K562 (cell line): ENCODE measurements around the gene PDIA4. TPM values are rescaled to one million over a fixed set of nuclear protein-coding genes. Genes with fewer than 3 reads are reported as not detected.
A peak's percentile ranks its signal among the peaks of the same experiment; 100 is the strongest.

Experiments
- CSDE1 ChIP-seq, 2 experiments: fragments of 450-650 bp; IDR thresholded peaks; 2 replicates each; pipeline ENCODE4 v1.6.1; 2016; ENCODE audit warnings: mild to moderate bottlenecking in 1 of 2
- ETV6 ChIP-seq, 3 experiments: fragments of 150-350 bp in 1 of 3; sonication (generic) in 1 of 3; formaldehyde crosslinking in 1 of 3; IDR thresholded peaks; 2 replicates each; pipeline versions ENCODE4 v1.6.1 to v1.8.0; 2014 to 2022; ENCODE audit warnings: borderline replicate concordance in 2 of 3, low read depth in 2 of 3, antibody characterized with exemption in 1 of 3, low read length in 1 of 3, mild to moderate bottlenecking in 1 of 3, missing genetic modification reagents in 1 of 3
- FOXA1 ChIP-seq: fragments of 450-650 bp; IDR thresholded peaks from 2 replicates; pipeline ENCODE4 v1.6.1; 2016; ENCODE audit warnings: mild to moderate bottlenecking, borderline replicate concordance
- ILK ChIP-seq: fragments of 450-650 bp; IDR thresholded peaks from 2 replicates; pipeline ENCODE4 v1.6.1; 2016; ENCODE audit warnings: missing genetic modification characterization, low read depth, mild to moderate bottlenecking, missing compliant biosample characterization, moderate library complexity, borderline replicate concordance
- KLF13 ChIP-seq: fragments of 450-650 bp; IDR thresholded peaks from 2 replicates; pipeline ENCODE4 v1.6.1; 2016; ENCODE audit warnings: missing genetic modification characterization, low read depth, mild to moderate bottlenecking, missing compliant biosample characterization, moderate library complexity, borderline replicate concordance
- POLR2A ChIP-seq: fragments of 450-650 bp; conservative IDR thresholded peaks from 2 replicates; pipeline ENCODE4 v1.6.1; 2016
- PTRF ChIP-seq: fragments of 450-650 bp; IDR thresholded peaks from 2 replicates; pipeline ENCODE4 v1.6.1; 2016; ENCODE audit warnings: mild to moderate bottlenecking, missing genetic modification characterization, missing compliant biosample characterization
- RBM22 ChIP-seq: fragments of 200-400 bp; formaldehyde crosslinking; IDR thresholded peaks from 2 replicates; pipeline ENCODE4 v1.6.1; 2018; ENCODE audit warnings: low read length, low read depth; ENCODE audit not compliant: poor library complexity, severe bottlenecking
- TEAD1 ChIP-seq, 2 experiments: fragments of 450-650 bp in 1 of 2; sonication (generic) in 1 of 2; formaldehyde crosslinking; IDR thresholded peaks; 2 replicates each; pipeline versions ENCODE4 v1.4.0 to v1.8.0; 2020 to 2022; ENCODE audit warnings: mild to moderate bottlenecking in 2 of 2, missing genetic modification reagents in 1 of 2
- TSC22D4 ChIP-seq: fragments of 450-650 bp; IDR thresholded peaks from 2 replicates; pipeline ENCODE4 v1.6.1; 2016; ENCODE audit warnings: missing genetic modification characterization, missing biosample characterization, control low read depth
- ZNF224 ChIP-seq: sonication (generic); formaldehyde crosslinking; IDR thresholded peaks from 2 replicates; pipeline ENCODE4 v1.8.0; 2022; ENCODE audit warnings: mild to moderate bottlenecking, missing genetic modification reagents
- ZNF384 ChIP-seq: IDR thresholded peaks from 2 replicates; pipeline ENCODE4 v1.6.1; 2012; ENCODE audit warnings: low read depth, low read length, improper control_type of control experiment
- polyA plus RNA-seq, 8 experiments: library from polyadenylated mRNA; depleted of rRNA in 4 of 8; stranded (reverse) in 5 of 8; unstranded in 3 of 8; fragments of >200 nt; fragmentation: Nextera tagmentation in 2 of 8; fragmentation: Illumina TruSeq in 1 of 8; extraction: Ambion mirVana in 2 of 8; extraction: Trizol in 1 of 8; gene quantifications; 2 replicates each; pipeline versions ENCODE4 v1.2.1 to v1.2.3, GENCODE V29; 2011 to 2014; ENCODE audit warnings: inconsistent platforms in 1 of 8, missing spikeins in 1 of 8
- total RNA-seq, 7 experiments: library from RNA; depleted of rRNA in 6 of 7; stranded (reverse); fragments of >200 nt in 6 of 7; fragmentation: Illumina TruSeq in 2 of 7; extraction: Trizol in 2 of 7; gene quantifications; 2 replicates each; pipeline versions ENCODE4 v1.2.1 to v1.2.3, GENCODE V29; 2011 to 2021; ENCODE audit warnings: low replicate concordance in 1 of 7
- TF ChIP-seq, protein P1 (sequence below): fragments of 250-450 bp; sonication (Bioruptor Pico); IDR thresholded peaks from 2 replicates; pipeline ENCODE4 v1.8.0; 2021; ENCODE audit warnings: mild to moderate bottlenecking, moderate library complexity
- TF ChIP-seq, protein P2 (sequence below): sonication (generic); formaldehyde crosslinking; IDR thresholded peaks from 2 replicates; pipeline ENCODE4 v1.8.0; 2023; ENCODE audit warnings: mild to moderate bottlenecking, missing genetic modification reagents
- TF ChIP-seq, protein P3 (sequence below): IDR thresholded peaks from 2 replicates; pipeline ENCODE4 v1.6.1; 2014; ENCODE audit warnings: antibody characterized with exemption
- TF ChIP-seq, protein P4 (sequence below): sonication (generic); formaldehyde crosslinking; IDR thresholded peaks from 2 replicates; pipeline ENCODE4 v1.8.1; 2023; ENCODE audit warnings: mild to moderate bottlenecking, missing genetic modification reagents, moderate library complexity
- TF ChIP-seq, protein P5 (sequence below): sonication (generic); formaldehyde crosslinking; IDR thresholded peaks from 2 replicates; pipeline ENCODE4 v1.8.1; 2022; ENCODE audit warnings: missing genetic modification reagents

The PDIA4 gene
- total and polyA plus RNA-seq, 9 of the 15 experiments (the other 6 are each of a cell fraction or from before 2014, with no cell fraction given): 9.1 to 175 (median 146) TPM

DNA sequence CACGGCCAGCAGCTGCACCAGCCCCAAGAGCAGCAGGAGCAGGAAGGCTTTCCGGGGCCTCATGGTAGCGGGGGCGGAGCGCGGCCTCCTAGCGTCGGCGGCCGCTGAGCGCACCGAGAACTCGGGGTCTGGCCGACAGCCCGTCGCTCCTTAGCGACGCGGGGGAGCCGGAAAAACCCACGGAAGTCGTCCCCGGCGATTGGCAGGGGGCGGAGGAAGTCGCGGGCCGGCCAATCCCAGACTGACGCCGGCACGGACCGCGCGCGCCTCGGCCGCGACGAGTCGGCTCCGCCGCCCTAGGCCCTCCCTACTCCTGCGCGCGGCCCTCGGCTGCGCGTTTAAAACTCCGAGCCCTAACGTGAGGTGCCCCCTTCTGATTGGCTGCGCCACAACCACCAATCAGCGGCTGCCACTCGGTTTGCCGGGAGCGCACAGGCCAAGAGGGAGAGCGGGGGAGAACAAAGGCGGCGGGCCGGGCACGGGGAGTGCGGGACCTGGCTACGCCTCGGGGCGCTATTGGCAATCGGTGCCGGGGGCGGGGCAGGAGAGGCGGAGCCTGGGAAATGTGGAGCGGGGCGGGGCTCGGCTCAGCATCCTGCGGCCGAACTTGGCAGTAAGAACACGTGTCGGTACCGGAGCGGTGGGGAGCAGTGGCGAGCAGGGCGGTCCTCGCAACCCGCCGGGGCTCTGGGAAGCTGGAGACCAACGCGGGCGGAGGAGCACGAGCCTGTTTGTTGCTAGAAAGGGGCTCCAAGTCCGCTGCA lies at the start of gene PDIA4 (continued):
- TF ChIP-seq TEAD1 (CRISPR knock-in tag; IDR thresholded peaks at IDR 0.05) (peak; percentile 35 to 88; a peak in 3 of 4 replicates), CSDE1 (IDR thresholded peaks at IDR 0.05) (peak in 1 of 2 experiments; percentile 48; a peak in 1 of 4 replicates), ZNF384 (no peak), ILK (no peak), ZNF224 (CRISPR knock-in tag) (peak; percentile 58; the same call in 1 of the 2 replicates), PTRF (tag) (no peak), TSC22D4 (tag) (no peak), RBM22 (peak; percentile 83), FOXA1 (no peak), POLR2A (peak; percentile 89), ETV6 (IDR thresholded peaks at IDR 0.05; ENCODE audit: borderline replicate concordance in 1 of 2, low read depth in 2 of 2, low read length in 1 of 2) (peak; percentile 34 to 67; a peak in 2 of 4 replicates), ETV6 (CRISPR knock-in tag; IDR thresholded peaks at IDR 0.05; ENCODE audit: borderline replicate concordance) (peak; percentile 79; the same call in 1 of the 2 replicates), KLF13 (tag) (peak; percentile 82)
- TF ChIP-seq, protein P1, sequence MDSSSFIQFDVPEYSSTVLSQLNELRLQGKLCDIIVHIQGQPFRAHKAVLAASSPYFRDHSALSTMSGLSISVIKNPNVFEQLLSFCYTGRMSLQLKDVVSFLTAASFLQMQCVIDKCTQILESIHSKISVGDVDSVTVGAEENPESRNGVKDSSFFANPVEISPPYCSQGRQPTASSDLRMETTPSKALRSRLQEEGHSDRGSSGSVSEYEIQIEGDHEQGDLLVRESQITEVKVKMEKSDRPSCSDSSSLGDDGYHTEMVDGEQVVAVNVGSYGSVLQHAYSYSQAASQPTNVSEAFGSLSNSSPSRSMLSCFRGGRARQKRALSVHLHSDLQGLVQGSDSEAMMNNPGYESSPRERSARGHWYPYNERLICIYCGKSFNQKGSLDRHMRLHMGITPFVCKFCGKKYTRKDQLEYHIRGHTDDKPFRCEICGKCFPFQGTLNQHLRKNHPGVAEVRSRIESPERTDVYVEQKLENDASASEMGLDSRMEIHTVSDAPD (CRISPR knock-in tag): no peak
- TF ChIP-seq, protein P2, sequence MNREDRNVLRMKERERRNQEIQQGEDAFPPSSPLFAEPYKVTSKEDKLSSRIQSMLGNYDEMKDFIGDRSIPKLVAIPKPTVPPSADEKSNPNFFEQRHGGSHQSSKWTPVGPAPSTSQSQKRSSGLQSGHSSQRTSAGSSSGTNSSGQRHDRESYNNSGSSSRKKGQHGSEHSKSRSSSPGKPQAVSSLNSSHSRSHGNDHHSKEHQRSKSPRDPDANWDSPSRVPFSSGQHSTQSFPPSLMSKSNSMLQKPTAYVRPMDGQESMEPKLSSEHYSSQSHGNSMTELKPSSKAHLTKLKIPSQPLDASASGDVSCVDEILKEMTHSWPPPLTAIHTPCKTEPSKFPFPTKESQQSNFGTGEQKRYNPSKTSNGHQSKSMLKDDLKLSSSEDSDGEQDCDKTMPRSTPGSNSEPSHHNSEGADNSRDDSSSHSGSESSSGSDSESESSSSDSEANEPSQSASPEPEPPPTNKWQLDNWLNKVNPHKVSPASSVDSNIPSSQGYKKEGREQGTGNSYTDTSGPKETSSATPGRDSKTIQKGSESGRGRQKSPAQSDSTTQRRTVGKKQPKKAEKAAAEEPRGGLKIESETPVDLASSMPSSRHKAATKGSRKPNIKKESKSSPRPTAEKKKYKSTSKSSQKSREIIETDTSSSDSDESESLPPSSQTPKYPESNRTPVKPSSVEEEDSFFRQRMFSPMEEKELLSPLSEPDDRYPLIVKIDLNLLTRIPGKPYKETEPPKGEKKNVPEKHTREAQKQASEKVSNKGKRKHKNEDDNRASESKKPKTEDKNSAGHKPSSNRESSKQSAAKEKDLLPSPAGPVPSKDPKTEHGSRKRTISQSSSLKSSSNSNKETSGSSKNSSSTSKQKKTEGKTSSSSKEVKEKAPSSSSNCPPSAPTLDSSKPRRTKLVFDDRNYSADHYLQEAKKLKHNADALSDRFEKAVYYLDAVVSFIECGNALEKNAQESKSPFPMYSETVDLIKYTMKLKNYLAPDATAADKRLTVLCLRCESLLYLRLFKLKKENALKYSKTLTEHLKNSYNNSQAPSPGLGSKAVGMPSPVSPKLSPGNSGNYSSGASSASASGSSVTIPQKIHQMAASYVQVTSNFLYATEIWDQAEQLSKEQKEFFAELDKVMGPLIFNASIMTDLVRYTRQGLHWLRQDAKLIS (CRISPR knock-in tag): peak; percentile 98; the same call in 1 of the 2 replicates
- TF ChIP-seq, protein P3, sequence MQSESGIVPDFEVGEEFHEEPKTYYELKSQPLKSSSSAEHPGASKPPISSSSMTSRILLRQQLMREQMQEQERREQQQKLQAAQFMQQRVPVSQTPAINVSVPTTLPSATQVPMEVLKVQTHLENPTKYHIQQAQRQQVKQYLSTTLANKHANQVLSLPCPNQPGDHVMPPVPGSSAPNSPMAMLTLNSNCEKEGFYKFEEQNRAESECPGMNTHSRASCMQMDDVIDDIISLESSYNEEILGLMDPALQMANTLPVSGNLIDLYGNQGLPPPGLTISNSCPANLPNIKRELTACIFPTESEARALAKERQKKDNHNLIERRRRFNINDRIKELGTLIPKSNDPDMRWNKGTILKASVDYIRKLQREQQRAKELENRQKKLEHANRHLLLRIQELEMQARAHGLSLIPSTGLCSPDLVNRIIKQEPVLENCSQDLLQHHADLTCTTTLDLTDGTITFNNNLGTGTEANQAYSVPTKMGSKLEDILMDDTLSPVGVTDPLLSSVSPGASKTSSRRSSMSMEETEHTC: peak; percentile 48; the same call in 1 of the 2 replicates
- TF ChIP-seq, protein P4, sequence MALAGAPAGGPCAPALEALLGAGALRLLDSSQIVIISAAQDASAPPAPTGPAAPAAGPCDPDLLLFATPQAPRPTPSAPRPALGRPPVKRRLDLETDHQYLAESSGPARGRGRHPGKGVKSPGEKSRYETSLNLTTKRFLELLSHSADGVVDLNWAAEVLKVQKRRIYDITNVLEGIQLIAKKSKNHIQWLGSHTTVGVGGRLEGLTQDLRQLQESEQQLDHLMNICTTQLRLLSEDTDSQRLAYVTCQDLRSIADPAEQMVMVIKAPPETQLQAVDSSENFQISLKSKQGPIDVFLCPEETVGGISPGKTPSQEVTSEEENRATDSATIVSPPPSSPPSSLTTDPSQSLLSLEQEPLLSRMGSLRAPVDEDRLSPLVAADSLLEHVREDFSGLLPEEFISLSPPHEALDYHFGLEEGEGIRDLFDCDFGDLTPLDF (CRISPR knock-in tag): peak; percentile 90
- TF ChIP-seq, protein P5, sequence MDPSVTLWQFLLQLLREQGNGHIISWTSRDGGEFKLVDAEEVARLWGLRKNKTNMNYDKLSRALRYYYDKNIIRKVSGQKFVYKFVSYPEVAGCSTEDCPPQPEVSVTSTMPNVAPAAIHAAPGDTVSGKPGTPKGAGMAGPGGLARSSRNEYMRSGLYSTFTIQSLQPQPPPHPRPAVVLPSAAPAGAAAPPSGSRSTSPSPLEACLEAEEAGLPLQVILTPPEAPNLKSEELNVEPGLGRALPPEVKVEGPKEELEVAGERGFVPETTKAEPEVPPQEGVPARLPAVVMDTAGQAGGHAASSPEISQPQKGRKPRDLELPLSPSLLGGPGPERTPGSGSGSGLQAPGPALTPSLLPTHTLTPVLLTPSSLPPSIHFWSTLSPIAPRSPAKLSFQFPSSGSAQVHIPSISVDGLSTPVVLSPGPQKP (CRISPR knock-in tag): no peak
